Cardiac muscle cell (in vitro differentiated cells and primary cell): ENCODE results near the gene EPHA6. TPM values are rescaled to one million over a fixed set of nuclear protein-coding genes. Genes with fewer than 3 reads are reported as not detected.

Experiments
- DNase-seq, 2 donors: peaks; one replicate each; pipeline versions ENCODE4 v3.0.0 to v3.0.0-alpha.2; 2010 to 2017; ENCODE audit warnings: low read depth in 1 of 2, low spot score in 1 of 2
- H3K27ac ChIP-seq: fragments of 200-600 bp; sonication (generic); 2 replicates; pipeline ENCODE4 v1.5.1; 2016
- H3K27me3 ChIP-seq: fragments of 200-600 bp; sonication (generic); 2 replicates; pipeline ENCODE4 v1.6.0; 2016; ENCODE audit warnings: control low read depth
- H3K36me3 ChIP-seq: fragments of 200-600 bp; sonication (generic); 2 replicates; pipeline ENCODE4 v1.5.1; 2016; ENCODE audit warnings: control low read depth
- H3K4me1 ChIP-seq: fragments of 200-600 bp; sonication (generic); 2 replicates; pipeline ENCODE4 v1.8.1; 2017; ENCODE audit warnings: low read depth, mild to moderate bottlenecking, mixed run types
- H3K4me3 ChIP-seq: fragments of 200-600 bp; sonication (generic); 2 replicates; pipeline ENCODE4 v1.5.1; 2016; ENCODE audit warnings: mild to moderate bottlenecking
- H3K9me3 ChIP-seq: fragments of 200-600 bp; sonication (generic); 2 replicates; pipeline ENCODE4 v1.5.1; 2017; ENCODE audit warnings: low read depth, mild to moderate bottlenecking, control low read depth
- CTCF ChIP-seq: IDR thresholded peaks from 2 replicates; pipeline ENCODE4 v1.5.1; 2012; ENCODE audit warnings: low read depth, mild to moderate bottlenecking, low read length
- polyA plus RNA-seq: library from polyadenylated mRNA; unstranded; fragments of >200 nt; fragmentation: Nextera tagmentation; extraction: Ambion mirVana; gene quantifications from 2 replicates; pipeline ENCODE4 v1.2.1, GENCODE V29; 2016
- total RNA-seq: library from RNA; depleted of rRNA; stranded (reverse); fragments of >200 nt; gene quantifications from 2 replicates; pipeline ENCODE4 v1.2.3, GENCODE V29; 2016

EPHA6 gene
- total and polyA plus RNA-seq, 2 experiments from 2014 or later, result 0.15 TPM; not detected in 1

DNA sequence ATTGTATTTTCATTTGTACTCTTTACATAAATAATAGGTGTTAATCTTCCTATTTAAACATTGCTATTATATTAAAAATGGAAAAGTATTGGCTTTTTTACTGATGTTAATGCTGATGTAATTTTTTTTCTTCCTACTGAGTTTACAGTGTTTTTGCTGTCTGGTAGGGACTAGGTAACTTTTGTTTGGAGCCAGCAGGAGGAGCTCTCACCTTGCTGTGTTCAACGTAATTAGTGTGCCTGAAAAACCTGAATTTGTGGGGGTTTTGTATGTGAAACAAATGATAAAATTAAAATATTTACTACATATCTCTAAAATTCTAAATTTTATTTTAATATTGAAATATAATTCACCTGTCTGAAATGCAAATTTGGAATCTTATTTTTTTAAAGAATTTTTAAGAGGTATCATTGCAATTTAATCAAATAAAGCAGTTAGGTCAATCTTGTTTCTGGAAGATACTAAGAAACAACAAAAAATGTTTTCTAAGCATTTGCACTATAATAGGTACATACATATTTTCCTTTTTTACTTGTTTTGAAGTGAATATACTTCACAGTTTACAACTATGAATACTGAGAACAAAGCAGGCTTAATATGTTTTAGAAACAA is 48.8 kb downstream of the EPHA6 start:
- no peaks in the 10 kb centered on the region for H3K27me3 ChIP-seq
- no peaks in the 10 kb centered on the region for H3K9me3 ChIP-seq
- H3K4me3 ChIP-seq, result no peak overlapping the region
- DNase-seq, result peak; percentile 29 to 63
- no peaks in the 10 kb centered on the region for H3K36me3 ChIP-seq
- no peaks in the 10 kb centered on the region for H3K4me1 ChIP-seq
- peak; percentile 59 for TF ChIP-seq CTCF
- H3K27ac ChIP-seq, result no peak overlapping the region

GRCh38 chr3:96865605-96866004 is 51.2 kb downstream of the EPHA6 start:
- no peak for DNase-seq
- H3K27ac ChIP-seq, result no peak overlapping the region
- no peak overlapping the region for H3K4me3 ChIP-seq
- no peaks in the 10 kb centered on the region for H3K4me1 ChIP-seq
- no peaks in the 10 kb centered on the region for H3K36me3 ChIP-seq
- H3K27me3 ChIP-seq, result no peaks in the 10 kb centered on the region
- no peaks in the 10 kb centered on the region for H3K9me3 ChIP-seq
- TF ChIP-seq CTCF, result no peak

GRCh38 chr3:96869316-96869715 is 54.9 kb downstream of the EPHA6 start:
- Histone ChIP-seq H3K9me3 (no peaks in the 10 kb centered on the region), H3K4me3 (no peak overlapping the region), H3K27ac (no peak overlapping the region), H3K27me3 (no peaks in the 10 kb centered on the region), H3K4me1 (no peaks in the 10 kb centered on the region), H3K36me3 (no peaks in the 10 kb centered on the region)
- DNase-seq, result no peak
- TF ChIP-seq CTCF, result no peak

- no peak overlapping the region for H3K27ac ChIP-seq
- no peak overlapping the region for H3K4me3 ChIP-seq
- no peak for DNase-seq
- H3K9me3 ChIP-seq, result no peaks in the 10 kb centered on the region
- H3K27me3 ChIP-seq, result no peaks in the 10 kb centered on the region
- H3K4me1 ChIP-seq, result no peaks in the 10 kb centered on the region
- no peaks in the 10 kb centered on the region for H3K36me3 ChIP-seq
- no peak for TF ChIP-seq CTCF
Observed at GRCh38 chr3:96877510-96877909, 63.1 kb downstream of the EPHA6 start.

DNA sequence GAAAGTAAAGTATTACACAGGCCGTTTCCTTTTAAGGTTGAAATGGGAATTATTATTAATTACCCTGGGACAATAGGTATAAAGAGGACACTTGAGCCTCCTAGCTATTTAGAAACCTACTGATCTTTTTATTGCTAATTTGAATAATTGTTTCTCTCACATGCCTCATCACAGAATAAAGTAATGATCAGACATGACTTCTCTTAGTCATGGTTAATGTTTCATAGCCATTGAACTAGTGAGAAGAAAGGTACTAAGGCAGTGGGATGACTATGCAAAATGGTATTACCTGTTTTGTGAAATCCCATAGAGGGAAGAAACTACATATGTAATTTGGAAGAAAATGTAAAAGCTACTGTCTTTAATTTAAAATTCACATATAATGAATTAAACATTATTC is 85.6 kb downstream of the EPHA6 start:
- Histone ChIP-seq H3K27me3 (no peaks in the 10 kb centered on the region), H3K36me3 (no peaks in the 10 kb centered on the region), H3K4me3 (no peak overlapping the region), H3K9me3 (no peaks in the 10 kb centered on the region), H3K4me1 (no peaks in the 10 kb centered on the region), H3K27ac (no peak overlapping the region)
- no peak for TF ChIP-seq CTCF
- DNase-seq, result no peak
